H54 (cell line): ENCODE measurements around the gene GALNT17.

ENCODE experiments used
- DNase-seq: peaks from one replicate; pipeline ENCODE4 v3.0.0; 2011; ENCODE audit warnings: low spot score, mixed read lengths; ENCODE audit not compliant: insufficient read length
- FAIRE-seq: peaks from 3 replicates; lab custom pipeline; 2011; peaks lifted over from hg19 to GRCh38; lab: Jason Lieb, UNC
- POLR2A ChIP-seq: IDR thresholded peaks from 2 replicates; pipeline ENCODE4 v1.6.1; 2011; ENCODE audit warnings: low read depth, mild to moderate bottlenecking, low read length

GALNT17 gene

DNA sequence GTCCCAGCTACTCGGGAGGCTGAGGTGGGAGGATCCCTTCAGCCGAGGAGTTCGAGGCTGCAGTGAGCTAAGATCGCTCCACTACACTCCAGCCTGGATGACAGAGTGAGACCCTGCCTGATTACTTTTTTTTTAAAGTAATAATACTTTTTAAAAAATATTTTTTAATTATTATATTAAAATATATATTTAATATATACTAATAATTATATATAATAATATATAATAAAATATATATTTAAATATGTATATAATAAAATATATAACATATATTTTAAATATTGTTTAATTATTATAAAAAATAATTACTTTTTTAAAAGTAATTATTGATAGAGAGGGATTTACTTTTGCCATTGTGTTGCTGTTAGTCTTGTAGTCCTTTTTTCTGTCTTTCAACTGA lies 169.2 kb downstream of the GALNT17 start:
- DNase-seq: no peak
- no peak for TF ChIP-seq POLR2A
- FAIRE-seq: no peak

DNA sequence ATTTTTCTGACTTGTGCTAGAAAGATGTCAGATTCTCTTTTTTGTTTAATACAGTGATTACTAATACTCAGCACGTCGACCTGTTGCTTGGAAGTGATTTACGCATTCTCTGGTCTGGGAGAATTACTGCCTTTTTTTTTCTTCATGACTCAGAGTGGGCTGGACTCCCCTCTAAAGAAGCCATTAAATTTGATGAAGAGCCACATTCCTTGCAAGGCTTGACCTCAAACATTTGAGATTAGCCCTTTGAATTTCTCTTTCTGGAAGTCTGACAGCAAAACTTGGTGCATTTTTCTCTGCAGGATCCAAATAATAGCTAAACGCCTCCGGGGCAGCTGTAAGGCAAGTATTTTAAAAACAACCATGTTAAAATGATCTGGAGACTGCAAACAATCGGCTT lies 171.6 kb downstream of the GALNT17 start:
- DNase-seq: no peak
- FAIRE-seq: no peak
- no peak for TF ChIP-seq POLR2A

DNA sequence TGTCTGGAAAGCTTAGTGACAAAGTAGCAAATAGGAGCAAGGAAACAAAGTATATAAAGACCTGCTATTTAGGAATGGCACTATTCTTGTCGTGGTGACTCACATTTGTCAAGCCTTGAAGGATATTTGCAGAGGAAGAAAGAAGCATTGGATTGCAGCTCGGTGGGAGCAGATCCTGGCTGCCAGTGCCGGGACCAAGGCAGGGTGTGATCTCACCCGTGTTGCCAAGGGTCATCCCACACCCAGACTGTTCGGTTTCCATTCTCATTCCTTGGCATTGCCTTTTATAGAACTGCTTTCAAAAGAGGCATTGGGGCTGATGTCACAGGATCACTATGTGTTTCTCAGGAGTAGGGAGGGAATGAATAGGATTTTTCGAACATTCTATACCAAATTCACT lies 176.2 kb downstream of the GALNT17 start:
- no peak for TF ChIP-seq POLR2A
- FAIRE-seq (no peak), DNase-seq (no peak)

DNA sequence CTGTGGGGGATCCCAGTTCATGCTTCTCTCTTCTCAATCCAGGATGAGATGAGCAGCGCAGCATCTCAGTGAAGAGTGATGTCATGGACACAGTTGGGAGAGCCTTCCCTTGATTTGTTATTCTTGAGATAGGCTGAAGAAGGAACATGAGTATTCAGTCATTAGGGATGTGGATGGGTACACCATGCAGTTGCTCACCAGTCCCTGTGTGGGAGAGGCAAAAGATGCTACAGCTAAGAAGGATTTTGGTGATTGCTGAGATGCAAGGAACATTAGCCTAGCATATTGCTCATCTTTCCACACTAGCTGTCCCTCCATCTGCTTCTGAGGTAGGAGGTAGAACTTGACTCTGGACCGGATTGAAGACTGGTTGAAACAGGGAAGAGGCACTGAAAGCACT lies 179.6 kb downstream of the GALNT17 start:
- TF ChIP-seq POLR2A: no peak
- DNase-seq: no peak
- no peak for FAIRE-seq

DNA sequence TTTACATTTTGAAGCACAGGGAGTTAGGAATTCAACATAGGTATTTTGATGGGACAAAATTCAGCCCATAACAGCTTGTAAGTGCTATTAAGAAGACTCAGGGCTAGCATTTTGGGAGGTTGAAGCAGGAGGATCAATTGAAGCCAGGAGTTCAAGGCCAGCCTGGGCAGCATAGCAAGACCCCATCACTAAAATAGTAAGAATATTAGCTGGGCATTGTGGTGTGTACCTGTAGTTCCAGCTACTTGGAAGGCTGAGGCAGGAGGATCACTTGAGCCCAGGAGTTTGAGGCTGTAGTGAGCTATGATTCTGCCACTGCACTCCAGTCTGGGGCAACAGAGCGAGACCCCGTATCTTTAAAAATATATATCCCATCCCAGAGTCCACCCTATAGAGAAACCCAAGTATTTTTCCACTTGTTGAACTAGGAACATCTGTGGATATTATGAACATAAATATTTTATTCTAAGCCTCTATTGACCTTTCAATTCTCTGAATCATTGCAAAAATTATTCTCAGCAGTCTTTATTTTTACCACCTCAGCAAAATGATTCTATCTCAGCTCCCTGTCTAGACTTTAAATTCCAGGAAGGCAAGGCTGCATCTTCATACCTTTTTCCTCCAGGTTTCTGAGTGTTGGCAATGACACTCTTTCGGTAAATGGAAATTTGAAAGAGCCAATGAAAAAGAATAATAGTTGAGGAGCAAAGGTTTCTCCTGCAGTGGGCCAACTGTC lies 181.0 kb downstream of the GALNT17 start:
- no peak for DNase-seq
- TF ChIP-seq POLR2A: no peak
- FAIRE-seq: no peak

DNA sequence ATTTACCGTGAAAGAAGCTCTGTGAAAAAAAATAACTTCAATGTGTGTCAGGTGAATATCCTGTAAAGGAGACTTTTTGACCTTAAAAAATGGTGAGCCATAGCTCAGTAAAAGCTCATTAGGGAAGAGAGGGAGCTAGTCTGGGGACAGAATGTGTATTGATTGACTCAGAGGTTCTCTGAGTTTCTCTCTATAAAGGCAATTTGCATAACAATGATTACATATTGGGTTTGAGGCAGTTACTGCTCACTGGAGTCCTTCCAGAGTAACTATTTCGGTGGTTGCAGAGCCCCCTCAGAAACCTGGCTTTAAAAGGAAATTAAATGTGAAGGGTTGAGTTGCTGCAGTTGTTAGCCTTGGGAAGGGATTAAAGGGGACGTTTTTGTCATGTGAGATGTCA lies 181.6 kb downstream of the GALNT17 start:
- FAIRE-seq (no peak), DNase-seq (no peak)
- TF ChIP-seq POLR2A: no peak

DNA sequence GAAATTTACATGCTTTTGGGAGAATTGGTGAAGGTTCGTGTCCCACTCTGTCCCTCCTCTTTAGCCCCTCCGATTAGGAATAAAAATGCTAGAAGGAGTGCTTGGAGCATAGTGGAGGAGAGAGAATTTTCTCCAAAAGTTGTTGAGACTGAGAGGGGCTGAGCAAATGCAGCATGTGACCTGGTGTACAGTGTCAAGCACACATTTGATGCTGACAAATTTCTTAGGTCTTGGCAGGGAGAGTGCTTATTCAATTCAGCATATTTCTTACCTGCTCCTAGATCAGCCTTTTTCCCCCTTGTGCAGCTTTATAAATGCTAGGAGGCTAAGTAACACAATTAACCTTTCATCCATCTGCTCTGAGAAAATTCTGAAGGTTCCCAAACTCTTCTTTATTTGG lies 189.0 kb downstream of the GALNT17 start:
- no peak for DNase-seq
- TF ChIP-seq POLR2A: no peak
- FAIRE-seq: no peak

DNA sequence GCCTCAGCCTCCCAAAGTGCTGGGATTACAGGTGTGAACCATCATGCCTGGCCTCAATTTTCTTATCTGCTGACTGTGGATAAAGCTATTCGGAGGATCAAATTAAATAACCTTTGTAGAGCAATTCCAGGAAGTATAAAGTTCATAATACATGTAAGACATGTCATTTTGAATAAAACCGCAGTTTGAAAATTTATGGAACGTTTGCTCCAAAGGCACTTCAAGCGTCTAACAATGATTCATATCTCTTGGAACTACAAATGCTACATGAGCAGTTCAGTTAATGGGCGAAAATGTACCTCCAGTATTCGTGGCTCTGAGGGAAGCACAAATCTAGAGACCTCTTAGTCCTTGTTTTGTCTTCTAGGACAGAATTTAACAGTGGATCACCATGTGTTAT lies 190.3 kb downstream of the GALNT17 start:
- DNase-seq: no peak
- no peak for TF ChIP-seq POLR2A
- FAIRE-seq: no peak

DNA sequence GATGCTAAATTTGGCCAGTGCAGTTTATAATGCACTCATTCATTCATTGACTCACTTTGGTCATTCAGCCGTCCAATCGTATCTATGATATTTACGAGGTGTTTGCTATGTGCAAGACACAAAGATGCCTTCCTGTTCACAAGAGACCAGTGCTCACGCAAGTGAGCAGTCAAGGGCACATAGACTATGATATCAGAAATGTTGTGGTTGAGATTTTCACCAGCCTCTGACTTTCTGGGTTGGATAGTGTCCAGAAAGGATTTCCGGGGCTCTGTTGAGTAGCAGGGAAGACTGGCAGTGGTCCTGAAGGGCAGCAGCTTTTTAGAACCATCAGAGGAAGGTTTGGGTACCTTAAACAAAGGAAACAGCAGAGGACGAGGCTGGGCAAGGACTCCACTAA lies 191.8 kb downstream of the GALNT17 start:
- no peak for TF ChIP-seq POLR2A
- DNase-seq (no peak), FAIRE-seq (no peak)

DNA sequence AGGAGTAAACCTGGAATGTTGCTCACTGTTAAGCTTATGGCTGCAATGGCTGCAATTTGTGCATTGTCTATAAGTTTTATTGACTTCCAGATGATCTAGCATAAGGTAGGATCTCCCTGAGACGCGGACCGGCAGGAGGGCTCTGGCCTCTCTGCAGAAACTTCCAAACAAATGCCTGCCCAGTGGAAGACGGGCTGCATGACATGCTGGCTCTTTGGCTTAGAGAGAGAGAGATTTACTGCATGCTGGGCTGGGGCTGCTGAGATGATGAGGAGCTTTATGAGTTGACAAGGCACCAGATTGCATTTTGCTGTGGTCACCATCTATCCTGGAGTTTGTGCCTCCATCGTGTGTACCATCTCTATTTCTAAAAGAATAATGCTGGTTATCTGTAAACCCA lies 193.2 kb downstream of the GALNT17 start:
- FAIRE-seq (no peak), DNase-seq (no peak)
- no peak for TF ChIP-seq POLR2A

DNA sequence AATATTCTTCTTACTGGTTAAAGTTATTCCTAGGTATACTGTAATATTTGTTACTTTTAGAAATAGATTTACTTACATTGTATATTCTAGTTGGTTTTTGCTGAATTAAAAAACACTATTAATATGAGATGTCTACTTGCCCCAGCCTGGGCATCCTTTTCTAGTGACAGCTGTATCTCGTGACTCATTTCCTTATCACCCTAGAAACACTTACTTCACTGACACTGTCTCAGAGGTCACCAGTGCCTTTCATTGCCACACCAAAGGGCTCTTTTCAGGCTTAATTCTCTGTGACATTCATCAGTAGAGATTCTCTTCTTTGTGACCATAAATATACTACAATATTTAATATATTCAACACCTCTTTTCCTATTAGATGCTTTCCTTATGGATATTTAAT lies 194.7 kb downstream of the GALNT17 start:
- TF ChIP-seq POLR2A: no peak
- FAIRE-seq (no peak), DNase-seq (no peak)

DNA sequence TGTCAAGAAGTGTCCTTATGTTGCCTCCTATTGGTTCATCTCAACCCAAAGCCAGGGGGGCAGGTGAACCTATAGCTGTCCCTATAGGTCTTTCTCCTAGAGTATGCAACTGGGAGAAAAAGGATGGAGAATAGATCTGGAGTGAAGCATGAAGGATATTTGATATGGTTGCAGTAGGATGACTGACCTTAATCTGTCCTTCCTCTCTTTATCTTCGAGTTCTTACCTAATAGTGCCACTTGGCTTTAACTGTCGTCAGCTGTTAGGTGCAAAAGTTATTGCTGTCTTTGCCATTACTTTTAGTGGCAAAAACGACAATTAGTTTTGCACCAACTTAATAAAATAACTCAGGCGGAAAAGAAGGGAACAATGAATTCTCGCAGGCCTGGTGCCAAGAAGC lies 196.0 kb downstream of the GALNT17 start:
- DNase-seq (no peak), FAIRE-seq (no peak)
- TF ChIP-seq POLR2A: no peak

DNA sequence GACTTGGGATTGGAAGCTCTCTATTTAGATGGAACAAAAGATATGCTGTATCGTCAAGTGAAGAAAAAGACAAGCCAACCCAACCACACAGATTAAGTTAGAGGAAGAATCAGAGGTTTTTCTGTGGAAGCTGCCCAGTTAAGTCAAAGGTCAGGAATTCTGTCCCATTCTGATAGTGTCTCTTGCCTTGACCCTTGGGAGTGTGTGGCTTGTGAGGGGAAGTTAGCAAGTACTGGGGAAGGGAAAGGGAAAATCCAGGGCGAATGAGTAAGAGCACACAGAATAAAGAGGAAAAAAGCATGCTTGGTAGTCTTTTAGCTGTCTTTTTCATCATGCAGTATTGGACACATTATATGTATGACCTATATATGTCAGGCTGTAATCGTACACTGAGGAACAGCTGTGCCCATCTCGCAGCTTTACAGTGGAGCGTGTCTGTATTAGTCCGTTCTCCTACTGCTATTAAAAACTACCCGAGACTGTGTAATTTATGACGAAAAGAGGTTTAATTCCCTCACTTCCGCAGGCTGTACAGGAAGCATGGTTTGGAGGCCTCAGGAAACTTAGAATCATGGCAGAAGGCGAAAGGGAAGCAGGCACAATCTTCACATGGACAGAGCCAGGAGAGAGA lies 197.2 kb downstream of the GALNT17 start:
- no peak for DNase-seq
- TF ChIP-seq POLR2A: no peak

DNA sequence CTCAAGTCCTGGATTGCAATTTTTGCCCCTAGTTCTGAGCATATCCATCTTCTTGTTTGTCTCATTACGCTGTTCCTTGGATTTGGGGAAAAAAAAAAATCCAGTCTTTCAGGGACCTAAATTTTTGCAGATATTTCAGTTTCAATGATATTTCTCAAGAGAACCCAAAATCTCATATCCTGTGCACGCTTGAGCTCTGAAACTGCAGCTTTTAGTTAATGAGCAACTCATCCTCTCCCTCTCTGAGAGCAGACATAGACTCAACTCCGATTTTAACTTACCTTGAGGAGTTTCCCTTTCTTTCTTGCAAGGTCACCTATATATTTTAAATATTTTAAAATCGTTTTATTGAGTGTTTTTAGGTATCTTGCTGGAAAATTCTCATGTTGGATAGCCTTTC lies 200.3 kb downstream of the GALNT17 start:
- no peak for FAIRE-seq

More for the DNA sequence above, 197.2 kb downstream of the GALNT17 start:
- no peak for FAIRE-seq

DNA sequence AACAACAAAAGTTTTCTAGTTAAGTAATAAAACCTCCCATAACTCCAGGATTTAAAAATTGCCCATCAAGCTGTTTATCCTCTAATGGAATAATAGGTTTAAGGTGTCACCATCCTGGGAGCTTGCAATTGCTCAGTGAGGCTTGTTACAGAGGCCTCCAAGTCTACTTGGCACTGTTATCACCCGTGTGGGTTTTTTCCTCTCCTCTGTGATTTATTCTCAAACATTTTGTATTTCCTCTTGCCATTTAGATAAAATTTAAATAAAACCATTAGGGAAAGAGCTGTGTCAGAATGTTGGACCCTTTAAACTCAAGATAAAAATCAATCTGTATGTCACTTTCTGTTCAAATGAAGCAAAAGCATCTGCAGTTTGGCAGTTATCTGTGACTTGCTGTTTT lies 202.6 kb downstream of the GALNT17 start:
- FAIRE-seq: no peak
- no peak for DNase-seq
- no peak for TF ChIP-seq POLR2A

More for the DNA sequence above, 200.3 kb downstream of the GALNT17 start:
- no peak for TF ChIP-seq POLR2A
- DNase-seq: no peak
